Prostate gland (tissue), 2 donors: ENCODE data around the gene SLC25A1. TPM values are rescaled to one million over a fixed set of nuclear protein-coding genes. Genes with fewer than 3 reads are reported as not detected.

Experiments used
- DNase-seq: peaks from one replicate; pipeline ENCODE4 v3.0.0-alpha.2; 2019; ENCODE audit warnings: low spot score
- H3K27ac ChIP-seq, 2 donors: fragments of 200-600 bp; sonication (generic); 2 replicates each; pipeline ENCODE4 v1.5.1; 2017 to 2019
- H3K27me3 ChIP-seq: fragments of 200-600 bp; sonication (generic); replicated peaks from 2 replicates; pipeline ENCODE4 v1.5.1; 2019; ENCODE audit not compliant: insufficient read depth
- H3K36me3 ChIP-seq, 2 donors: fragments of 200-600 bp; sonication (generic); 1 replicate in 1 of 2; 2 replicates in 1 of 2; pipeline versions ENCODE4 v1.5.1 to v1.8.1; 2017 to 2019
- H3K4me1 ChIP-seq: fragments of 200-600 bp; sonication (generic); replicated peaks from 2 replicates; pipeline ENCODE4 v1.5.1; 2019
- H3K4me3 ChIP-seq, 2 donors: fragments of 200-600 bp; sonication (generic); 2 replicates each; pipeline ENCODE4 v1.5.1; 2017 to 2019
- H3K9me3 ChIP-seq: fragments of 200-600 bp; sonication (generic); 2 replicates; pipeline ENCODE4 v1.5.1; 2017
- CTCF ChIP-seq, 4 experiments: fragments of 200-600 bp in 2 of 4; fragments of 450-650 bp in 2 of 4; sonication (generic) in 2 of 4; IDR thresholded peaks; 1 replicate in 3 of 4; 2 replicates in 1 of 4; pipeline ENCODE4 v1.5.1; 2016 to 2019; ENCODE audit warnings: antibody characterized with exemption in 4 of 4, mild to moderate bottlenecking in 2 of 4, moderate library complexity in 2 of 4
- POLR2A ChIP-seq: fragments of 450-650 bp; IDR thresholded peaks from one replicate; pipeline ENCODE4 v1.6.1; 2016; ENCODE audit warnings: antibody characterized with exemption, mild to moderate bottlenecking
- POLR2AphosphoS5 ChIP-seq: sonication (generic); formaldehyde crosslinking; IDR thresholded peaks from one replicate; pipeline ENCODE4 v1.6.1; 2017; ENCODE audit warnings: antibody characterized with exemption
- WGBS: methylation state at CpG from one replicate; pipeline ENCODE4 v1.1.5; 2018; 5-methylcytosine and 5-hydroxymethylcytosine counted together
- intact Hi-C: fragments of 100-400 bp; cut with DNase I; formaldehyde crosslinking; loops from one replicate; pipeline ENCODE4 v1.14.2; 2022
- total RNA-seq, 2 donors: library from RNA; depleted of rRNA; stranded (reverse); fragments of >200 nt; gene quantifications; one replicate each; pipeline ENCODE4 v1.1.0, GENCODE V29; 2016

SLC25A1 gene
- total RNA-seq, 2 donors from 2014 or later = 79.1 to 113 TPM

GRCh38 chr22:19196841-19197612 is 18.5 kb upstream of the SLC25A1 start:
- DNase-seq = no peak
- TF ChIP-seq CTCF (IDR thresholded peaks at IDR 0.05) = no peak
- no peak for TF ChIP-seq POLR2AphosphoS5
- no peak for TF ChIP-seq POLR2A
- H3K4me3 ChIP-seq = no peak overlapping the region
- H3K36me3 ChIP-seq = no peaks in the 10 kb centered on the region
- H3K27me3 ChIP-seq = no peaks in the 10 kb centered on the region
- 71% methylated on average over 11 of the region's 11 CpGs for WGBS
- no peak overlapping the region for H3K27ac ChIP-seq
- H3K4me1 ChIP-seq = no peaks in the 10 kb centered on the region
- intact Hi-C loops = no loop called here
- no peaks in the 10 kb centered on the region for H3K9me3 ChIP-seq

GRCh38 chr22:19195796-19196731 is 17.5 kb upstream of the SLC25A1 start:
- Histone ChIP-seq H3K4me3 (no peak overlapping the region), H3K27ac (no peak overlapping the region), H3K36me3 (no peaks in the 10 kb centered on the region), H3K9me3 (no peaks in the 10 kb centered on the region), H3K4me1 (no peaks in the 10 kb centered on the region), H3K27me3 (no peaks in the 10 kb centered on the region)
- no peak for DNase-seq
- TF ChIP-seq POLR2AphosphoS5 (no peak), CTCF (IDR thresholded peaks at IDR 0.05) (no peak), POLR2A (no peak)
- intact Hi-C loops = no loop called here
- WGBS = 88% methylated on average over 23 of the region's 23 CpGs

- H3K36me3 ChIP-seq = no peaks in the 10 kb centered on the region
- DNase-seq = no peak
- TF ChIP-seq CTCF (IDR thresholded peaks at IDR 0.05) (no peak), POLR2AphosphoS5 (no peak), POLR2A (no peak)
- 91% methylated on average over 16 of the region's 16 CpGs for WGBS
- no peaks in the 10 kb centered on the region for H3K9me3 ChIP-seq
- intact Hi-C loops = no loop called here
- H3K4me1 ChIP-seq = no peaks in the 10 kb centered on the region
- no peak overlapping the region for H3K4me3 ChIP-seq
- no peaks in the 10 kb centered on the region for H3K27me3 ChIP-seq
- no peak overlapping the region for H3K27ac ChIP-seq
Observed at GRCh38 chr22:19194766-19195536, 16.4 kb upstream of the SLC25A1 start.

- 93% methylated on average over 6 of the region's 6 CpGs for WGBS
- H3K4me1 ChIP-seq = no peaks in the 10 kb centered on the region
- no peaks in the 10 kb centered on the region for H3K36me3 ChIP-seq
Observed at GRCh38 chr22:19193879-19194278, 15.3 kb upstream of the SLC25A1 start.

More at GRCh38 chr22:19193879-19194278, 15.3 kb upstream of the SLC25A1 start:
- H3K27me3 ChIP-seq = no peaks in the 10 kb centered on the region
- no peaks in the 10 kb centered on the region for H3K9me3 ChIP-seq
- no peak for DNase-seq
- TF ChIP-seq POLR2AphosphoS5 = no peak
- TF ChIP-seq POLR2A = no peak
- no peak for TF ChIP-seq CTCF (IDR thresholded peaks at IDR 0.05)
- intact Hi-C loops = no loop called here
- H3K4me3 ChIP-seq = no peak overlapping the region
- no peak overlapping the region for H3K27ac ChIP-seq
